Endodermal cell (in vitro differentiated cells): ENCODE measurements around the gene MRPS34. TPM values are rescaled to one million over a fixed set of nuclear protein-coding genes. Genes with fewer than 3 reads are reported as not detected.
A peak's percentile ranks its signal among the peaks of the same experiment; 100 is the strongest.

ENCODE experiments used
- DNase-seq: peaks from one replicate; pipeline ENCODE4 v3.0.0-alpha.2; 2017
- H3K27ac ChIP-seq: 2 replicates; pipeline ENCODE4 v1.5.1; 2013; ENCODE audit warnings: mild to moderate bottlenecking, low read depth, low read length, moderate library complexity
- H3K27me3 ChIP-seq: 2 replicates; pipeline ENCODE4 v1.6.1; 2013; ENCODE audit warnings: mild to moderate bottlenecking, low read length, moderate library complexity; ENCODE audit not compliant: insufficient read depth, control insufficient read depth, poor library complexity, severe bottlenecking
- H3K36me3 ChIP-seq: 2 replicates; pipeline ENCODE4 v1.7.0; 2013; ENCODE audit warnings: mild to moderate bottlenecking, low read length, moderate library complexity; ENCODE audit not compliant: control insufficient read depth, insufficient read depth
- H3K4me1 ChIP-seq: one replicate; pipeline ENCODE4 v1.7.0; 2013; ENCODE audit warnings: low read length; ENCODE audit not compliant: control insufficient read depth, insufficient read depth
- H3K4me3 ChIP-seq: 2 replicates; pipeline ENCODE4 v1.5.1; 2013; ENCODE audit warnings: mild to moderate bottlenecking, low read length, moderate library complexity
- H3K9ac ChIP-seq: 2 replicates; pipeline ENCODE4 v1.6.1; 2013; ENCODE audit warnings: mild to moderate bottlenecking, low read length, moderate library complexity; ENCODE audit not compliant: poor library complexity, severe bottlenecking; ENCODE audit errors: extremely low read depth
- H3K9me3 ChIP-seq: 2 replicates; pipeline ENCODE4 v1.6.1; 2013; ENCODE audit warnings: mild to moderate bottlenecking, low read length, moderate library complexity; ENCODE audit not compliant: control insufficient read depth
- H3K27ac Mint-ChIP-seq: 2 replicates; pipeline ENCODE4 v1.8.0; 2020; ENCODE audit warnings: mixed read lengths
- H3K27me3 Mint-ChIP-seq: 2 replicates; pipeline ENCODE4 v1.8.0; 2021; ENCODE audit warnings: mild to moderate bottlenecking, mixed read lengths; ENCODE audit not compliant: insufficient read depth
- H3K36me3 Mint-ChIP-seq: 2 replicates; pipeline ENCODE4 v1.8.0; 2020; ENCODE audit warnings: low read depth, mixed read lengths
- H3K4me1 Mint-ChIP-seq: 2 replicates; pipeline ENCODE4 v1.8.0; 2020; ENCODE audit warnings: mixed read lengths
- H3K4me3 Mint-ChIP-seq: 2 replicates; pipeline ENCODE4 v1.8.0; 2020; ENCODE audit warnings: mild to moderate bottlenecking, moderate library complexity, mixed read lengths
- H3K9me3 Mint-ChIP-seq: 2 replicates; pipeline ENCODE4 v1.8.0; 2020; ENCODE audit warnings: mild to moderate bottlenecking, mixed read lengths
- CTCF ChIP-seq: fragments of 200-600 bp; sonication (generic); conservative IDR thresholded peaks from 2 replicates; pipeline ENCODE4 v1.5.0; 2021; ENCODE audit warnings: antibody characterized with exemption, mild to moderate bottlenecking
- WGBS, 2 experiments: methylation state at CpG; one replicate each; pipeline versions ENCODE4 v1.1.5 to v1.1.7; 2013; ENCODE audit warnings: missing lambda C conversion rate in 2 of 2, mixed read lengths in 1 of 2; ENCODE audit not compliant: insufficient coverage in 1 of 2, insufficient read length in 1 of 2; 5-methylcytosine and 5-hydroxymethylcytosine counted together
- total RNA-seq, 2 donors: library from RNA; stranded (reverse); fragmentation: NEBNext Ultra II Directional in 1 of 2; extraction: Animal tissue kit (Norgen Biotek cat#: 25700) in 1 of 2; gene quantifications; 2 replicates in 1 of 2; 3 replicates in 1 of 2; pipeline ENCODE4 v1.2.1, GENCODE V29; 2021

Gene MRPS34
- total RNA-seq, 2 donors from 2014 or later = 137 to 164 TPM

- no peak overlapping the region for H3K4me3 ChIP-seq
- WGBS, 2 experiments = 93 to 95% methylated on average over 13 to 16 of the region's 16 CpGs
- no peaks in the 10 kb centered on the region for H3K9me3 ChIP-seq
- no peaks in the 10 kb centered on the region for H3K27me3 Mint-ChIP-seq
- H3K4me1 ChIP-seq = no peaks in the 10 kb centered on the region
- no peak for DNase-seq
- no peaks in the 10 kb centered on the region for H3K4me1 Mint-ChIP-seq
- peaks cover 25% of the 10 kb centered on the region for H3K36me3 ChIP-seq
- H3K9ac ChIP-seq = no peak overlapping the region
- H3K36me3 Mint-ChIP-seq = peaks cover 59% of the 10 kb centered on the region
- H3K27ac Mint-ChIP-seq = no peak overlapping the region
- no peak for TF ChIP-seq CTCF
- no peaks in the 10 kb centered on the region for H3K27me3 ChIP-seq
- H3K9me3 Mint-ChIP-seq = peaks cover 17% of the 10 kb centered on the region
- no peak overlapping the region for H3K4me3 Mint-ChIP-seq
- H3K27ac ChIP-seq = no peak overlapping the region
These were observed 37.6 kb upstream of the MRPS34 start for GRCh38 chr16:1810536-1810935.

GRCh38 chr16:1810106-1810505 is 37.2 kb upstream of the MRPS34 start:
- no peak for TF ChIP-seq CTCF
- Histone ChIP-seq H3K9ac (no peak overlapping the region), H3K27ac (no peak overlapping the region), H3K27me3 (no peaks in the 10 kb centered on the region), H3K4me1 (no peaks in the 10 kb centered on the region), H3K9me3 (no peaks in the 10 kb centered on the region), H3K36me3 (peaks cover 21% of the 10 kb centered on the region), H3K4me3 (no peak overlapping the region)
- no peaks in the 10 kb centered on the region for H3K27me3 Mint-ChIP-seq
- no peak overlapping the region for H3K4me3 Mint-ChIP-seq
- DNase-seq = no peak
- H3K36me3 Mint-ChIP-seq = peaks cover 59% of the 10 kb centered on the region
- no peak overlapping the region for H3K27ac Mint-ChIP-seq
- WGBS, 2 experiments = 94 to 97% methylated on average over 9 to 16 of the region's 16 CpGs
- H3K4me1 Mint-ChIP-seq = no peaks in the 10 kb centered on the region
- peaks cover 18% of the 10 kb centered on the region for H3K9me3 Mint-ChIP-seq

DNA sequence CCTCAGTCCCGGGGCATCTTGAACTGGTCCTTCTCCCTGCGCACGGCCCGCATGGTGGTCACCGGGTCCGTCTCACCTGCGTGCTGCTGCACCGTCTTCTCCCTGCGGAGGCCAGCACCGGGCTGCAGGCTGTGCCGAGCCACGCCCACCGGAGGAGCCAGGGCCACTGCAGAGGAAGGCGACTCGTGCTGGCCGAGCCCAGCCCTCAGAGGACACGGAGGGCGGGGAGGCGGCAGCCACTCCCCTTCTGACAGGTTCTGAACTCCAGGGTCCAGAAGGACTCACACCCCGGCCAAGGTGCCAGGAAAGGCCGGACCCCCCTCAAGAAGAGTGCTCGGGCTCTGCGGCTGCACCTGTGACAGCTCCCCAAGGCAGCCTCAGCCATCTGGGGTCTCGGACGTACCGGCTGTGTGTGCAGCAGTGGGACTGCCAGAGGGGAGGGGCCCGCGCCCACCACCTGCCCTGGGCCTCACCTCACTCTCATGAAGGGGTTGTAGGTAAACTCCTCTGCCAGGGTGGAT is 36.4 kb upstream of the MRPS34 start:
- Mint-ChIP-seq H3K27ac (no peak overlapping the region), H3K27me3 (no peaks in the 10 kb centered on the region), H3K4me1 (no peaks in the 10 kb centered on the region), H3K4me3 (no peak overlapping the region), H3K36me3 (peaks cover 58% of the 10 kb centered on the region), H3K9me3 (peaks cover 18% of the 10 kb centered on the region)
- Histone ChIP-seq H3K36me3 (peaks cover 18% of the 10 kb centered on the region), H3K4me1 (no peaks in the 10 kb centered on the region), H3K9ac (no peak overlapping the region), H3K4me3 (no peak overlapping the region), H3K27ac (no peak overlapping the region), H3K27me3 (no peaks in the 10 kb centered on the region), H3K9me3 (no peaks in the 10 kb centered on the region)
- WGBS, 2 experiments = 77 to 83% methylated on average over 16 to 28 of the region's 28 CpGs
- TF ChIP-seq CTCF = peak; percentile 25
- peak; percentile 83 for DNase-seq
